ENCODE measurements around the gene FAM193A. TPM values are rescaled to one million over a fixed set of nuclear protein-coding genes. Genes with fewer than 3 reads are reported as not detected.
"Not testable (repeated sequence)": the region's sequence is repeated elsewhere in the genome, so short reads cannot be mapped to it uniquely, and the experiment has no call there.

FAM193A gene
- total RNA-seq, 1 experiment from 2014 or later, result 13.6 TPM

GRCh38 chr4:2673157-2673556 is 136.7 kb downstream of the FAM193A start:
- Histone ChIP-seq H3K27me3 (ENCODE audit: low read length) (no peaks in the 10 kb centered on the region), H3K4me1 (ENCODE audit: insufficient read depth, low read length) (no peaks in the 10 kb centered on the region), H3K36me3 (ENCODE audit: low read depth, low read length) (peaks cover 9% of the 10 kb centered on the region; the same call in 1 of the 2 replicates), H3K79me2 (ENCODE audit: low read length) (no peaks in the 10 kb centered on the region), H3K4me3 (ENCODE audit: low read length) (no peak overlapping the region), H3K27ac (ENCODE audit: low read length) (no peak overlapping the region), H4K20me1 (ENCODE audit: low read length) (no peaks in the 10 kb centered on the region), H2AFZ (ENCODE audit: low read length) (no peak overlapping the region), H3K9ac (ENCODE audit: low read length) (no peak overlapping the region), H3K9me2 (replicated peaks; ENCODE audit: low read length) (no peaks in the 10 kb centered on the region), H3F3A (ENCODE audit: low read length, unreplicated experiment) (no peaks in the 10 kb centered on the region), H3K9me3 (ENCODE audit: low read length) (no peaks in the 10 kb centered on the region), H3K4me2 (ENCODE audit: low read length) (no peak overlapping the region)
- no peak for ATAC-seq
- CTCF ChIA-PET, result interaction anchor here (0.7 kb wide), 1 partner anchor 143 kb away, joined by 3 read pairs; no protein-coding TSS in a partner anchor
- peak; percentile 2 for DNase-seq
- BruUV-seq (replicated peaks), result no TSS peak
- TF ChIP-seq EZH2phosphoT487 (IDR thresholded peaks at IDR 0.05; ENCODE audit: borderline replicate concordance, low read length) (no peak), CTCF (conservative IDR thresholded peaks at IDR 0.05; ENCODE audit: low read depth, low read length) (peak; percentile 44; the same call in 1 of the 2 replicates), EZH2 (IDR thresholded peaks at IDR 0.05; ENCODE audit: low read length, unreplicated experiment) (no peak)
- intact Hi-C loops (cut with micrococcal nuclease), result no loop called here
- POLR2A ChIA-PET (ENCODE audit: unreplicated experiment), result no interaction called here

GRCh38 chr4:2679762-2680161 is 143.3 kb downstream of the FAM193A start:
- H3K27ac ChIP-seq (ENCODE audit: low read length); CTCF ChIA-PET; H3K4me2 ChIP-seq (ENCODE audit: low read length); H3K4me1 ChIP-seq (ENCODE audit: insufficient read depth, low read length); H3K9me2 ChIP-seq (replicated peaks; ENCODE audit: low read length); H2AFZ ChIP-seq (ENCODE audit: low read length); H3K36me3 ChIP-seq (ENCODE audit: low read depth, low read length); H3K4me3 ChIP-seq (ENCODE audit: low read length); ATAC-seq; intact Hi-C loops (cut with micrococcal nuclease); H3K27me3 ChIP-seq (ENCODE audit: low read length); H3K9me3 ChIP-seq (ENCODE audit: low read length); H3K79me2 ChIP-seq (ENCODE audit: low read length); H3K9ac ChIP-seq (ENCODE audit: low read length); DNase-seq; BruUV-seq (replicated peaks); H3F3A ChIP-seq (ENCODE audit: low read length, unreplicated experiment); POLR2A ChIA-PET (ENCODE audit: unreplicated experiment); H4K20me1 ChIP-seq (ENCODE audit: low read length): not testable (repeated sequence)

GRCh38 chr4:2684486-2684885 is 148.0 kb downstream of the FAM193A start:
- Histone ChIP-seq H3K79me2 (ENCODE audit: low read length) (no peaks in the 10 kb centered on the region), H3K4me1 (ENCODE audit: insufficient read depth, low read length) (no peaks in the 10 kb centered on the region), H3K4me2 (ENCODE audit: low read length) (no peak overlapping the region), H3K9me3 (ENCODE audit: low read length) (no peaks in the 10 kb centered on the region), H4K20me1 (ENCODE audit: low read length) (no peaks in the 10 kb centered on the region), H3K27ac (ENCODE audit: low read length) (no peak overlapping the region), H3K9ac (ENCODE audit: low read length) (no peak overlapping the region), H3K9me2 (replicated peaks; ENCODE audit: low read length) (no peaks in the 10 kb centered on the region), H3K27me3 (ENCODE audit: low read length) (no peaks in the 10 kb centered on the region), H3K36me3 (ENCODE audit: low read depth, low read length) (no peaks in the 10 kb centered on the region; the same call in 1 of the 2 replicates), H3F3A (ENCODE audit: low read length, unreplicated experiment) (no peaks in the 10 kb centered on the region), H2AFZ (ENCODE audit: low read length) (no peak overlapping the region), H3K4me3 (ENCODE audit: low read length) (no peak overlapping the region)
- TF ChIP-seq EZH2phosphoT487 (IDR thresholded peaks at IDR 0.05; ENCODE audit: borderline replicate concordance, low read length) (no peak), EZH2 (IDR thresholded peaks at IDR 0.05; ENCODE audit: low read length, unreplicated experiment) (no peak), CTCF (conservative IDR thresholded peaks at IDR 0.05; ENCODE audit: low read depth, low read length) (no peak)
- ATAC-seq, result no peak
- ChIA-PET POLR2A (ENCODE audit: unreplicated experiment) (no interaction called here), CTCF (no interaction called here)
- no peak for DNase-seq
- no TSS peak for BruUV-seq (replicated peaks)
- intact Hi-C loops (cut with micrococcal nuclease), result no loop called here
